K562 (cell line): ENCODE results near the gene PKD1L1. TPM values are rescaled to one million over a fixed set of nuclear protein-coding genes. Genes with fewer than 3 reads are reported as not detected.

Experiments used
- ATAC-seq: fragments of 200-7000 bp; cut with Tn5 transposase; 3 replicates; pipeline ENCODE4 v1.9.1; 2020; ENCODE audit warnings: moderate library complexity
- BruUV-seq: library from RNA; stranded (reverse); fragments of 400-500 nt; replicated peaks from 2 replicates; lab custom pipeline; 2021; lab: Mats Ljungman, UMichigan
- CTCF ChIA-PET: fragments of 300-600 bp; formaldehyde crosslinking; extraction: SDS; loops from one replicate; lab custom pipeline; 2021; ENCODE audit warnings: low intra/inter-chr PET ratio; lab: Yijun Ruan, JAX
- POLR2A ChIA-PET: fragments of 300-600, 350-650 bp; sonication (Branson Sonifier 250); formaldehyde crosslinking; extraction: SDS; loops from one replicate; lab custom pipeline; 2021; ENCODE audit warnings: antibody characterized with exemption, inconsistent platforms; lab: Yijun Ruan, JAX
- DNase-seq, 4 experiments: peaks; one replicate each; pipeline versions ENCODE4 v3.0.0 to v3.0.0-alpha.2; 2011 to 2018; ENCODE audit warnings: low spot score in 3 of 4, mixed read lengths in 3 of 4; ENCODE audit errors: extremely low read depth in 1 of 4
- FAIRE-seq: peaks from 2 replicates; lab custom pipeline; 2011; peaks lifted over from hg19 to GRCh38; lab: Jason Lieb, UNC
- H2AFZ ChIP-seq: 2 replicates; pipeline ENCODE4 v1.6.0; 2011; ENCODE audit warnings: low read depth, low read length, control low read depth, inconsistent platforms
- H3K27ac ChIP-seq: fragments of 200-600 bp; 3 replicates; pipeline ENCODE4 v1.8.0; 2011; ENCODE audit warnings: low read depth, mild to moderate bottlenecking, control low read depth, inconsistent platforms, low read length, moderate library complexity, mixed read lengths; ENCODE audit errors: extremely low read depth
- H3K27me3 ChIP-seq, 2 experiments: fragments of 300-600 bp in 1 of 2; 2 replicates in 1 of 2; 3 replicates in 1 of 2; pipeline versions ENCODE4 v1.6.0 to v1.8.0; 2011; ENCODE audit warnings: inconsistent platforms in 2 of 2, low read length in 2 of 2, mild to moderate bottlenecking in 1 of 2, mixed read lengths in 1 of 2, moderate library complexity in 1 of 2; ENCODE audit not compliant: control insufficient read depth in 2 of 2, insufficient read depth in 2 of 2
- H3K36me3 ChIP-seq: fragments of 300-600 bp; 3 replicates; pipeline ENCODE4 v1.8.0; 2011; ENCODE audit warnings: mild to moderate bottlenecking, low read length, inconsistent platforms; ENCODE audit not compliant: control insufficient read depth, insufficient read depth
- H3K4me1 ChIP-seq, 2 experiments: fragments of 200-600 bp in 1 of 2; replicated peaks in 1 of 2; 2 replicates in 1 of 2; 3 replicates in 1 of 2; pipeline versions ENCODE4 v1.5.1 to v1.8.0; 2011; ENCODE audit warnings: inconsistent platforms in 2 of 2, low read length in 2 of 2, mild to moderate bottlenecking in 1 of 2, mixed read lengths in 1 of 2, moderate library complexity in 1 of 2; ENCODE audit not compliant: control insufficient read depth in 2 of 2, insufficient read depth in 2 of 2
- H3K4me2 ChIP-seq: 2 replicates; pipeline ENCODE4 v1.6.1; 2011; ENCODE audit warnings: low read length, control low read depth, inconsistent platforms, mixed read lengths; ENCODE audit not compliant: insufficient read depth
- H3K4me3 ChIP-seq: fragments of 200-600 bp; sonication (generic), shearing (Covaris generic); 2 replicates; pipeline ENCODE4 v1.5.1; 2016; ENCODE audit warnings: control low read depth, inconsistent platforms
- H3K79me2 ChIP-seq: fragments of 200-600 bp; 3 replicates; pipeline ENCODE4 v1.8.0; 2011; ENCODE audit warnings: low read length, inconsistent platforms; ENCODE audit not compliant: control insufficient read depth, insufficient read depth
- H3K9ac ChIP-seq, 2 experiments: 2 replicates each; pipeline versions ENCODE4 v1.6.0 to v1.6.1; 2011; ENCODE audit warnings: low read depth in 2 of 2, low read length in 2 of 2, control low read depth in 1 of 2, inconsistent platforms in 1 of 2, mild to moderate bottlenecking in 1 of 2, mixed read lengths in 1 of 2; ENCODE audit not compliant: insufficient read depth in 1 of 2
- H3K9me1 ChIP-seq: one replicate; pipeline ENCODE4 v1.6.0; 2011; ENCODE audit warnings: inconsistent platforms, mild to moderate bottlenecking, low read length, moderate library complexity; ENCODE audit not compliant: control insufficient read depth, insufficient read depth
- H3K9me3 ChIP-seq: replicated peaks from 2 replicates; pipeline ENCODE4 v1.5.1; 2011; ENCODE audit warnings: low read depth, low read length, inconsistent platforms; ENCODE audit not compliant: control insufficient read depth, insufficient read depth
- H4K20me1 ChIP-seq: replicated peaks from 2 replicates; pipeline ENCODE4 v1.6.1; 2011; ENCODE audit warnings: low read length, inconsistent platforms, mixed read lengths; ENCODE audit not compliant: control insufficient read depth, insufficient read depth
- ARHGAP35 ChIP-seq: fragments of 450-650 bp; IDR thresholded peaks from 2 replicates; pipeline ENCODE4 v1.6.1; 2018; ENCODE audit not compliant: partially characterized antibody
- BRD4 ChIP-seq: fragments of 200-600 bp; sonication (generic); IDR thresholded peaks from 2 replicates; pipeline ENCODE4 v1.6.1; 2017; ENCODE audit warnings: inconsistent platforms
- FOXA1 ChIP-seq: fragments of 450-650 bp; IDR thresholded peaks from 2 replicates; pipeline ENCODE4 v1.6.1; 2016; ENCODE audit warnings: mild to moderate bottlenecking, borderline replicate concordance
- KLF10 ChIP-seq: fragments of 250-450 bp; sonication (Bioruptor Pico); IDR thresholded peaks from 2 replicates; pipeline ENCODE4 v1.6.1; 2021; ENCODE audit warnings: matching md5 sums
- NFE2 ChIP-seq: IDR thresholded peaks from 2 replicates; pipeline ENCODE4 v1.6.1; 2014; ENCODE audit warnings: antibody characterized with exemption, low read depth
- NFIX ChIP-seq: fragments of 250-450 bp; sonication (Bioruptor Pico); IDR thresholded peaks from 2 replicates; pipeline ENCODE4 v1.4.0; 2020; ENCODE audit warnings: low read depth, mild to moderate bottlenecking, moderate library complexity
- RFX5 ChIP-seq: IDR thresholded peaks from 2 replicates; pipeline ENCODE4 v1.6.1; 2011; ENCODE audit warnings: low read depth, mild to moderate bottlenecking, improper control_type of control experiment, low read length
- ZNF41 ChIP-seq: fragments of 250-450 bp; sonication (Bioruptor Pico); conservative IDR thresholded peaks from 2 replicates; pipeline ENCODE4 v1.4.0; 2020; ENCODE audit warnings: mild to moderate bottlenecking
- WGBS: fragments of 100-300 bp; shearing (Covaris generic); methylation state at CpG from one replicate; pipeline ENCODE4 v1.1.6; 2016; ENCODE audit warnings: low coverage, mixed read lengths; ENCODE audit not compliant: insufficient coverage; ENCODE audit errors: missing lambda C conversion rate; 5-methylcytosine and 5-hydroxymethylcytosine counted together
- in situ Hi-C: fragments of 300-500 bp; cut with MboI; formaldehyde crosslinking; loops from 4 replicates; pipeline ENCODE4 v1.15.0; 2018; ENCODE audit warnings: inconsistent platforms, mixed read lengths
- intact Hi-C: fragments of 100-400 bp; cut with micrococcal nuclease; formaldehyde crosslinking; loops from 2 replicates; pipeline ENCODE4 v1.14.2; 2022
- polyA plus RNA-seq, 8 experiments: library from polyadenylated mRNA; depleted of rRNA in 4 of 8; stranded (reverse) in 5 of 8; unstranded in 3 of 8; fragments of >200 nt; fragmentation: Nextera tagmentation in 2 of 8; fragmentation: Illumina TruSeq in 1 of 8; extraction: Ambion mirVana in 2 of 8; extraction: Trizol in 1 of 8; gene quantifications; 2 replicates each; pipeline versions ENCODE4 v1.2.1 to v1.2.3, GENCODE V29; 2011 to 2014; ENCODE audit warnings: inconsistent platforms in 1 of 8, missing spikeins in 1 of 8
- total RNA-seq, 7 experiments: library from RNA; depleted of rRNA in 6 of 7; stranded (reverse); fragments of >200 nt in 6 of 7; fragmentation: Illumina TruSeq in 2 of 7; extraction: Trizol in 2 of 7; gene quantifications; 2 replicates each; pipeline versions ENCODE4 v1.2.1 to v1.2.3, GENCODE V29; 2011 to 2021; ENCODE audit warnings: low replicate concordance in 1 of 7

PKD1L1 gene
- total and polyA plus RNA-seq, 9 of the 15 experiments (the other 6 are each of a cell fraction or from before 2014, with no cell fraction given): 0.01 to 0.02 TPM; not detected in 7

- H3K9ac ChIP-seq: no peak overlapping the region; a peak in 1 of 4 replicates
Observed at GRCh38 chr7:47940088-47941013, 7.9 kb downstream of the PKD1L1 start.

More at GRCh38 chr7:47940088-47941013, 7.9 kb downstream of the PKD1L1 start:
- Histone ChIP-seq H3K27me3 (peaks cover 6 to 28% of the 10 kb centered on the region in 2 experiments; a peak in 4 of 5 replicates), H3K9me1 (no peaks in the 10 kb centered on the region), H3K4me2 (no peak overlapping the region), H3K4me3 (no peak overlapping the region), H3K79me2 (no peaks in the 10 kb centered on the region), H3K27ac (no peak overlapping the region), H2AFZ (no peak overlapping the region), H3K4me1 (no peaks in the 10 kb centered on the region; a peak in 1 of 5 replicates), H3K36me3 (no peaks in the 10 kb centered on the region), H3K9me3 (no peaks in the 10 kb centered on the region), H4K20me1 (no peaks in the 10 kb centered on the region; the same call in none of the 2 replicates)
- intact Hi-C loops (no loop called here), in situ Hi-C loops (loop anchor here (5.0 kb wide), 1 partner anchor 172 kb away; no protein-coding TSS in a partner anchor)
- CTCF ChIA-PET: no interaction called here
- DNase-seq: no peak
- ATAC-seq: no peak
- FAIRE-seq: no peak
- 9% methylated on average over 14 of the region's 14 CpGs for WGBS
- TF ChIP-seq FOXA1: no peak
- TF ChIP-seq KLF10 (CRISPR knock-in tag): no peak
- no peak for TF ChIP-seq BRD4
- TF ChIP-seq RFX5: no peak
- TF ChIP-seq NFIX (CRISPR knock-in tag): no peak
- no peak for TF ChIP-seq ZNF41 (CRISPR knock-in tag)
- no peak for TF ChIP-seq ARHGAP35
- no peak for TF ChIP-seq NFE2
- BruUV-seq: no TSS peak
- POLR2A ChIA-PET: no interaction called here
